HT1080 (cell line): ENCODE measurements around the gene KATNAL2. TPM values are rescaled to one million over a fixed set of nuclear protein-coding genes. Genes with fewer than 3 reads are reported as not detected.

Experiments
- DNase-seq: peaks from one replicate; pipeline ENCODE4 v3.0.0-alpha.2; 2015; ENCODE audit warnings: low read depth
- polyA plus RNA-seq, 2 experiments: library from polyadenylated mRNA; depleted of rRNA; stranded (reverse); fragments of >200 nt; gene quantifications; 2 replicates each; pipeline ENCODE4 v1.2.3, GENCODE V29; 2015
- total RNA-seq: library from RNA; depleted of rRNA; stranded (reverse); fragments of >200 nt; shearing (Covaris generic); gene quantifications from 2 replicates; pipeline ENCODE4 v1.2.3, GENCODE V29; 2014; rRNA removed

The KATNAL2 gene
- not detected in 2 replicates for total RNA-seq
- polyA plus RNA-seq (2015; cell fraction: cytosol; rRNA removed) = not detected in 2 replicates
- polyA plus RNA-seq (2015; cell fraction: nucleus; rRNA removed) = 0.23 and 0.43 TPM in 2 replicates

- peak; percentile 73 for DNase-seq
These were observed at the start of gene KATNAL2, which contains the start of gene PIAS2 for GRCh38 chr18:46917108-46917802. Gene KATNAL2, plus strand, starts transcription at chr18:46917602. Its CDS starts 29,271 bp downstream, at chr18:46946873. Gene PIAS2, minus strand, starts transcription at chr18:46917507. Its CDS starts 162 bp downstream, at chr18:46917345.

- no peak for DNase-seq
These were observed 49.1 kb upstream of the KATNAL2 start for GRCh38 chr18:46868169-46868921.

DNA sequence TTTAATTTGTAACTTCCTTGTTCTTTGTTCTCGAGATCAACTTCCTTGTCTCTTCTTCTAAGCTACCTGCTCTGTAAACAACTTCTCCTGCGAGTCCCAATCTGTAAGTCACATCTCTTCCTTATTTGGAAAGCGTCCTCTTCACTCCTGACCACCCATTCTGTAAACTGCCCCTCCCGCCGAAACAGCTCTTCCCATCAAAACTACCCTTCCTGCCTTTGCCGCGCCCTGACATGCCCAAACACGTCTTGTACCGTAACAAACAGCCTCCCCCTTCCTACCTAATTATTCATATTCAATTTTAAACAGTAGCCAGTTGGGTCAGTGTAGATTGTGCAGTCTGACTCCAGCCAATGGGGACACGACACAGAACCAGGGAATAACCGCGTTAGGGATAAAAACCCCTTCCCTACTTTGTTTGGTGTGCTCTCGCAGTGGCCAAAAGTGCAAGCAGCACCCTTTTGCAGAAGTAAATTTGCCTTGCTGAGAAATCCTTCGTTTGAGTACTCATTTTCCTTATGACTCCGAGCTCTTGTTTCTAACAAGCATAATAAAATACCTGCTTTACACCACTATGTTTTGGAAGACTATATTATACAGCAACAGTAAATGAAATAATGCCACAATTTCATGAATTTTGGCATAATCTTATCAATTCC lies 39.9 kb upstream of the KATNAL2 start:
- no peak for DNase-seq

GRCh38 chr18:46883180-46883579 lies 34.2 kb upstream of the KATNAL2 start:
- no peak for DNase-seq

- no peak for DNase-seq
These were observed 30.5 kb upstream of the KATNAL2 start for GRCh38 chr18:46886893-46887292.

DNA sequence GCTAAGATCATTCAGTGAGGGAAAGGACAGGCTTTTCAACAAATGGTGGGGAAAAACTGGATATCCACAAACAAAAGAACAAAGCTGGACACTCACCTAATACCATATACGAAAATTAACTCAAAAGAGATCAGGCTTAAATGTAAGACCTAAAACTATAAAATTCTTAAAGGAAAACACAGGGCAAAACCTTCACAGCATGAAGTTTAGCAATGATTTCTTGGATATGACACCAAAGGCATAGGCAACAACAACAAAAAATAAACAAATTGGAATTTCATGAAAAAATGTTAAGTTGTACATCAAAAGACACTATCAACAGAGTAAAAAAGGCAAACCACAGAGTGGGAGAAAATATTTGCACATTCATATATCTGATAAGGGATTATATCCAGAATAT lies 28.4 kb upstream of the KATNAL2 start:
- no peak for DNase-seq

- no peak for DNase-seq
These were observed 25.6 kb upstream of the KATNAL2 start for GRCh38 chr18:46891742-46892214.

GRCh38 chr18:46892842-46893241 lies 24.6 kb upstream of the KATNAL2 start:
- no peak for DNase-seq

DNA sequence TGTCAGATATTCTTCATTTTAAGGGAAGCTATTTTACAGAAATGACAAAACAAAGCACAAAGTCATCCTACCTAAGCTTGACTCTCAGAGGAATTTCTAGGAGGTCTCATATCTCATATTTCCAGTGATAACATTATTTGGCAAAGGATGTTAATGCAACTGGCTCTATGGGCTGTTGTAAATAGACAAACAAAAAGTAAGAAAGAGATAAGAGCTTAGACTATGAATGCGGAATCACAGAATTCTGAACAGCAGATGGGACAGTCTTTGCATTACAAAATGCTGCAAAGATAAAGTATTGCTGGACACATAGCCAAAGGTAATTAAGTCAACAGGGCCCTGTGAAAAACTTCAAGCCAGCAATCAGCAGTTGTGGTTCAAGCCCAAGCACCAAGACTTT lies 24.0 kb upstream of the KATNAL2 start:
- no peak for DNase-seq

- DNase-seq = no peak
These were observed 23.3 kb upstream of the KATNAL2 start for GRCh38 chr18:46894124-46894523.

GRCh38 chr18:46899274-46899948 lies 18.0 kb upstream of the KATNAL2 start:
- DNase-seq = no peak

GRCh38 chr18:46903406-46903805 lies 14.0 kb upstream of the KATNAL2 start:
- no peak for DNase-seq

GRCh38 chr18:46909497-46909896 lies 7.9 kb upstream of the KATNAL2 start:
- no peak for DNase-seq

DNA sequence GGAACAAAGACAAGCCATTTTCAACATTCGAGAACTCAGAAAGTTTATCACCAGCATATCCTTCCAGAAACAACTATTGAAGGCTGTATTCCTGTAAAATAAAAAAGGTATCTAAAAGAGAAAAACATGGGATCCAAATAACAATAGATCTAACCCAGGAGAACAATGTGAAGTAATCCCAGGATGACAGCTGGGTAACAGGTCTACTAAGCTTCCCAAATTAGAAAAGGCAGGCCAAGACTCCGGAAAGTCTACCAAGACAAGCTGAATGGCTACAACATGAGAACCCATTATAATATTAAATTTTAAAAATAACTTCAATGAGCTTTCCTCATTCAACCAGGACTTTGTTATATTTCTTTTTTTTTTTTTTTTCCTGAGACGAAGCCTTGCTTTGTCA lies 6.5 kb upstream of the KATNAL2 start:
- no peak for DNase-seq

- DNase-seq = no peak
These were observed 1.4 kb upstream of the KATNAL2 start for GRCh38 chr18:46915800-46916550.

DNA sequence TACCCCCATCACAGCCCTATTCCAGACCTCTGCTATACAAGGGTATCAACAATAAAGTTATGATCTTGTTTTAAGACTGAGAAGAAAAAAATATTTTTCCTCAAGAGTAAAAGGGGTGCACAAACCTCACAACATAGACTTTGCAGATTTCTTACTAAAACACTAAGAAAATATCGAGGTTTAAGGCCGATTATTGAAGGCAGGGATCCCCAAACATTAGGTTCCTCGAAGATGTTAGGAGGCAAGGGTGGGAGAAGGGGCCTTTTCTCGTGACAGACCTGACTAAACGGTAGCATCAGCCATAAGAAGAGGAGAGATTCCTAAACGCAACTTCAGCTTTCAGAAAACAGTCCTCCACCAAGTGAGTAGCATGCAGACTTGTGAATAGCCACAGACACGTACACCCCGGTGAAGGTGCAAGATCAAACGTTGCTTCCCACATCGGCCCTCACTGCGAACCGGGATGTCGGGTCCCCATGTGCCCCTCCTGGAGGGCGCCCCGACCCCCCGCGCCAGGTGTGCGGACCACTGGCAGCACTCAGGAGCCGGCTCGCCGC lies 773 bp upstream of the KATNAL2 start:
- peak; percentile 10 for DNase-seq

GRCh38 chr18:46917803-46918600 lies 600 bp downstream of the KATNAL2 start:
- peak; percentile 11 for DNase-seq

DNA sequence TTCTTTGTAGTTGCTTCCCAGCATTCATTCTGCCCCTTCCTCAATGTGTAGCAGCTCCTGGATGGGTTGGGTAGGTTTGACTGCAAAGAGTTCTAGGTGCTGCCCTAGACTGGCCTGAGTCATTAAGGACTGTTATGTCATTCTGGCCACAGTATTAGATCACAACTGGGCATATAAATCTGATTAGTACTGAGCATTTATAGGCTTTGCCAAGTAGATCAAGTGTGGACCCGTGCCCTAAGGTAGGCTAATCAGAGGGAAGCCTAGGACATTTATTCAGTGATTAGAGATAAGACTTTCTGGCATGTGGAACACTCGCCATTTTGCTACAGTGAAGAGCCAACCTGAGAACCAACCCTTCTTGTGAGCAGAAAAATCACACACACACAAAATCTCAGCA lies 2.7 kb downstream of the KATNAL2 start:
- DNase-seq = no peak

DNA sequence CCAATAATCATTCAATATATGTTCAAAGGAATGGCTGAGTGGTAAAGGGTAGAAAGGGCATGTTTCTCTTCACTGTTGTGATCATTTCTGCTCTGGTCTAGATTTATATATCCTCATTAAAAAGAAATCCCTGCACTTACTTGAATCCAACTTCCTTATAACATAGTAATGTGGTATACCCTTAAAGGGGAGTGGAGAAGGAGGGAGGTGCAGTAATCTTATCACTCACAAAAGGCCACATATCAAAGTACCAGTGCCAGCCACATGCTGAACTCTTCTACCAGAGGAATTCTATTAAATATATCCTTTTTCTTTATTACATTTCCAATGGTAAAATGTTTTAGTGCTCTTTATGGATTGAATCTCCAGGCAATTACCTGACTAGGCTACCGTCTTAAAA lies 3.3 kb downstream of the KATNAL2 start:
- DNase-seq = no peak
